Activated naive CD4-positive, alpha-beta T cell treated with anti-CD3 and anti-CD28 coated beads for 36 hours (primary cell): ENCODE data around the gene TNFRSF21. TPM values are rescaled to one million over a fixed set of nuclear protein-coding genes. Genes with fewer than 3 reads are reported as not detected.
"Not testable (repeated sequence)": the region's sequence is repeated elsewhere in the genome, so short reads cannot be mapped to it uniquely, and the experiment has no call there.

Experiments
- CTCF ChIA-PET: fragments of 350-600 bp; sonication (Branson Sonifier 250); formaldehyde crosslinking; loops from one replicate; lab custom pipeline; 2021; ENCODE audit warnings: antibody characterized with exemption; lab: Charles Lee
- DNase-seq: peaks from one replicate; pipeline ENCODE4 v3.0.0-alpha.2; 2020
- H3K27ac Mint-ChIP-seq: one replicate; pipeline ENCODE4 v1.8.0; 2021; ENCODE audit warnings: mild to moderate bottlenecking, mixed read lengths
- H3K27me3 Mint-ChIP-seq: one replicate; pipeline ENCODE4 v1.8.0; 2021; ENCODE audit warnings: low read depth, mixed read lengths
- H3K36me3 Mint-ChIP-seq: one replicate; pipeline ENCODE4 v1.8.0; 2021; ENCODE audit warnings: low read depth, mixed read lengths
- H3K4me1 Mint-ChIP-seq: one replicate; pipeline ENCODE4 v1.8.0; 2021; ENCODE audit warnings: low read depth, mixed read lengths
- H3K4me3 Mint-ChIP-seq: one replicate; pipeline ENCODE4 v1.8.0; 2021; ENCODE audit warnings: mild to moderate bottlenecking, moderate library complexity, mixed read lengths
- H3K9me3 Mint-ChIP-seq: one replicate; pipeline ENCODE4 v1.8.0; 2021; ENCODE audit warnings: mixed read lengths
- intact Hi-C: fragments of 100-400 bp; cut with micrococcal nuclease; formaldehyde crosslinking; loops from one replicate; pipeline ENCODE4 v1.15.1; 2023
- total RNA-seq, 2 experiments: library from RNA; stranded (reverse); gene quantifications; one replicate each; pipeline ENCODE4 v1.2.3, GENCODE V29; 2021

The TNFRSF21 gene
- total RNA-seq, 2 experiments from 2014 or later, result 3.6 to 4.3 TPM

DNA sequence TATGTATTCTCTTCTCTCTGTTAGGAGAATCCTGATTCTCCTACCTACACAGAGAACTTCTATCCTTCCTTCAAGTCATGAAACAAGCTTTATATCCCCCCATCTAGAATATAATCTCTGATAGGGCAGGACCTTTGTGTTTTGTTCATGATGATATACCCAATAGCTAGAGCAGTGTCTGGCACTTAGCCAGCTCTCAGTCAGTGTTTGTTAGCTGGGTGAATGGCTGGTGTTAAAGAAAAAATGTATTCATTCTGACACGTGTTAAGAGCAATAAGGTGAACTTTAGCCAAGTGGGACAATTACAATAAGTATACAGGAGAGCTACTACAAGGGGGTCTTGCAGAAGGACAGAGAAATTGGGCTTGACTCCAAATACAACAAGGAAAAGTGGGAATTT, 34.3 kb upstream of the TNFRSF21 start:
- Mint-ChIP-seq H3K27ac (no peak overlapping the region), H3K27me3 (no peaks in the 10 kb centered on the region), H3K9me3 (no peaks in the 10 kb centered on the region), H3K36me3 (no peaks in the 10 kb centered on the region), H3K4me3 (no peak overlapping the region), H3K4me1 (no peaks in the 10 kb centered on the region)
- CTCF ChIA-PET, result no interaction called here
- intact Hi-C loops, result no loop called here
- DNase-seq, result no peak

DNA sequence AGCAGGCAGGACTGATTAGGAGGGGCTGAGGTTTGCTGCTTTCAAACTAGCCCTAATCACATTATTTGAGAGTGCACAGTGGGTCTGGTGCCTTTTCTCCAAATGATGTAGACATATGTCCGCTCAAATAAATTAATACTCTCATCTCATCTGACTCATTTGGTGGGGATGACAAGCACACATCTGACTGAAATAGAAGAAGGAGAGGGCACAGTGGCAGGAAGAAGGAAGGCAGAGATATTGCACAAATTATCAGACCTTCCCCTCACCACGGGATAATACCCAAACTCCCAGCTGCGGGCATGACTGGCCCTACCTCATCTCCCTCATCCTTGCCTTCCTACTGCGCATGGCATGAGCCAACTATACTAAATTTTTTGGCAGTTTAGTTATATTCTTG, 33.9 kb upstream of the TNFRSF21 start:
- no peaks in the 10 kb centered on the region for H3K36me3 Mint-ChIP-seq
- intact Hi-C loops, result no loop called here
- no peaks in the 10 kb centered on the region for H3K27me3 Mint-ChIP-seq
- no peak for DNase-seq
- no peaks in the 10 kb centered on the region for H3K9me3 Mint-ChIP-seq
- CTCF ChIA-PET, result no interaction called here
- no peak overlapping the region for H3K27ac Mint-ChIP-seq
- H3K4me3 Mint-ChIP-seq, result no peak overlapping the region
- no peaks in the 10 kb centered on the region for H3K4me1 Mint-ChIP-seq

DNA sequence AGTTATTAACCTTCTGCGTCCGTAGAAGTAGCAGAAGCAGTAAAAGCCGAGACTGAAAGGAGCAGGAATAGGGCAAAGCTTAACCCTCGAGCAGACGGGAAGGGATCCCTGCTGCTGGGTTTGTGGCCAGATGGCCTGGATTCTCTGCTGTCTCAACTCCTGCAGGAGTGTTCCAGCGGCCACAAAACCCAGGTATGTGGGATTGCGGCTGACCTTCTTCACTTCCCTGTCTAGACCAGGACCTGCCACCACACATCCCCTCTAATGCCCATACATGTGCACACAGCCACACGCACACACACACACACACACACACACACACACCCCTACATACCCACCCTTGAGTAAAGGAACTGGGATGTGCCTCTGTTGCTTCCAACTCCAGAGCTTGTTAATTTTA, 33.1 kb upstream of the TNFRSF21 start:
- no peaks in the 10 kb centered on the region for H3K27me3 Mint-ChIP-seq
- intact Hi-C loops, result no loop called here
- H3K27ac Mint-ChIP-seq, result no peak overlapping the region
- H3K36me3 Mint-ChIP-seq, result no peaks in the 10 kb centered on the region
- DNase-seq, result no peak
- no peaks in the 10 kb centered on the region for H3K4me1 Mint-ChIP-seq
- no peak overlapping the region for H3K4me3 Mint-ChIP-seq
- H3K9me3 Mint-ChIP-seq, result no peaks in the 10 kb centered on the region
- CTCF ChIA-PET, result no interaction called here

DNA sequence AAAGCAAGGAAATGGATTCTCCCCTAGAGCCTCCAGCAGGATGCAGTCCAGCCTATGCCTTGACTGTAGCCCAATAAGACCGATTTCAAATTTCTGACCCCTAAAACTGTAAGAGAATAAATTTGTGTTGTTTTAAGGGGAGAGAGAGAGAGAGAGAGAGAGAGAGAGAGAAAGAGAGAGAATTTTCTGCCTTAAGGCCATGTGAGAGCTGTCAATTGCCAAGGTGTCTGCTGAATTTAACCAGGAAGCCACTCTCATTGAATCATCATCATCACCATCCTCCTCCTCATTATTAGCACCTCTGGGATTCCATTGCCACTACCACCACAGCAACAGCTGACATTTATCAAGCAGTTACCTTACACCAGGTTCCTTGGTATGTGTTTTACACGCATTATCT, 27.8 kb upstream of the TNFRSF21 start:
- Mint-ChIP-seq H3K27ac (no peak overlapping the region), H3K27me3 (peaks cover 3% of the 10 kb centered on the region), H3K4me1 (no peaks in the 10 kb centered on the region), H3K4me3 (no peak overlapping the region), H3K9me3 (no peaks in the 10 kb centered on the region), H3K36me3 (no peaks in the 10 kb centered on the region)
- CTCF ChIA-PET, result no interaction called here
- no peak for DNase-seq
- intact Hi-C loops, result no loop called here

DNA sequence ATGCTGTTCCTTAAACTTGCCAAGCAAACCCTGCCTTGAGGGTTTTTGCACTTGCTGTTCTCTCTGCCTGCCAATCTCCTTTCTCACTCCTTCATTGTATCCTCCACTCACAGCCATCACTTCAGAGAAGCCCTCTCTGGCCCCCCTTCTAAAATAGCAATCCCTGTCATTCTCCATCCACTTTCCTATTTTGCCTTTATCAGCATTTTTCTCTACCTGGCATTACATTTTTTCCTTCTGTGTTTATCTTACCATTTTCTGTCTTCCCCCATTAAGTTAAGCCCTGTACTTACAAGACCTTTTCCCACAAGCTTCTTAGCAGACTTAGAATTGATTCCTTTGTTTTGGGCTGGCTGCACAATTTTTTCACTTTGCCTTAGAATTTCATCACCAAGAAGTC, 26.6 kb upstream of the TNFRSF21 start:
- H3K4me3 Mint-ChIP-seq, result no peak overlapping the region
- H3K4me1 Mint-ChIP-seq, result no peaks in the 10 kb centered on the region
- H3K36me3 Mint-ChIP-seq, result no peaks in the 10 kb centered on the region
- DNase-seq, result no peak
- H3K27ac Mint-ChIP-seq, result no peak overlapping the region
- H3K9me3 Mint-ChIP-seq, result no peaks in the 10 kb centered on the region
- peaks cover 3% of the 10 kb centered on the region for H3K27me3 Mint-ChIP-seq
- intact Hi-C loops, result no loop called here
- CTCF ChIA-PET, result no interaction called here

DNA sequence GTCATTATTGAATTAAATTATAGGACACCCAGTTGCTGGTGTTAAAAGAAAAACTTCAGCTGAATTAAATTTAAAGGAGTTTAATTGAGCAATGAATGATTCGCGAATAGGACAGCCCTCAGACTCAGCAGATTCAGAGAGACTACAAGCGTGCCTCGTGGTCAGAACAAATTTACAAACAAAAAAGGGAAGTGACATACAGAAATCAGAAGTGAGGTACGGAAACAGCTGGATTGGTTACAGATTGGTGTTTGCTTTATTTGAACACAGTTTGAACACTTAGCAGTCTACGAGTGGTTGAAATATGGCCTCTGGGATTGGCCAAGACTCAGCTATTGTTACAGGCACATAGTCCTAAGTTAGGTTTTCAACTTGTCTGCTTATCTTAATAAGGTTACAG, 25.8 kb upstream of the TNFRSF21 start:
- no peaks in the 10 kb centered on the region for H3K4me1 Mint-ChIP-seq
- H3K36me3 Mint-ChIP-seq, result no peaks in the 10 kb centered on the region
- CTCF ChIA-PET, result no interaction called here
- no peak for DNase-seq
- H3K4me3 Mint-ChIP-seq, result no peak overlapping the region
- peaks cover 6% of the 10 kb centered on the region for H3K27me3 Mint-ChIP-seq
- intact Hi-C loops, result no loop called here
- H3K27ac Mint-ChIP-seq, result no peak overlapping the region
- H3K9me3 Mint-ChIP-seq, result no peaks in the 10 kb centered on the region

DNA sequence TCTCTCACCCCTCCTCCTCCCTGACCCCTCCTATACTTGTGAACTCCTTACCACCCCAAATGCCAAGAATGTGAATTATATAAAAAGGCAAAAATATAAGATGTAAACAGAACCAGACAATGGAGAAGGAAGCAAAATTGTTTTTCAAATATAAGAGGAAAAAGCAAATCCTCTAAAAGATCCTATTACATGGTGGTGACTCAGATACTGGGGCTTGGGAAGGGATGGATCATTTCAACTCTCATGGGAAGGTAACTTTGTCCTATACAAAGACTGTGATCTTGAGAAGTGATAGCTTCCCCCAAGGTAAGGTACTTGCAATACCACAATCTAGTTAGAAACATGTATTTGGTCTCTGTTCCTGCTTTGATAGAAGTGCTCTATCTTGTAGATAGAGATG, 24.6 kb upstream of the TNFRSF21 start:
- no peak overlapping the region for H3K4me3 Mint-ChIP-seq
- CTCF ChIA-PET, result no interaction called here
- DNase-seq, result no peak
- H3K27ac Mint-ChIP-seq, result no peak overlapping the region
- intact Hi-C loops, result no loop called here
- H3K27me3 Mint-ChIP-seq, result peaks cover 8% of the 10 kb centered on the region
- no peaks in the 10 kb centered on the region for H3K36me3 Mint-ChIP-seq
- H3K9me3 Mint-ChIP-seq, result no peaks in the 10 kb centered on the region
- H3K4me1 Mint-ChIP-seq, result no peaks in the 10 kb centered on the region

DNA sequence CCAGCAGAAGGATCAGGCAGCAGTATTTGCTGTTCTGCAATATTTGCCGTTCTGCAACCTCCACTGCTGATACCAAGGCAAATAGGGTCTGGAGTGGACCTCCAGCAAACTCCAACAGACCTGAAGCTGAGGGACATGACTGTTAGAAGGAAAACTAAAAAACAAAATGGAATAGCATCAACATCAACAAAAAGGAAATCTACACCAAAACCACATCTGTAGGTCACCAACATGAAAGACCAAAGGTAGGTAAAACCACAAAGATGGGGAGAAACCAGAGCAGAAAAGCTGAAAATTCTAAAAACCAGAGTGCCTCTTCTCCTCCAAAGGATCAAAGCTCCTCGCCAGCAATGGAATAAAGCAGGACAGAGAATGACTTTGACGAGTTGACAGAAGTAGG, 18.9 kb upstream of the TNFRSF21 start:
- H3K27ac Mint-ChIP-seq, H3K36me3 Mint-ChIP-seq, CTCF ChIA-PET, DNase-seq, H3K9me3 Mint-ChIP-seq, intact Hi-C loops, H3K4me3 Mint-ChIP-seq, H3K4me1 Mint-ChIP-seq: not testable (repeated sequence)
- H3K27me3 Mint-ChIP-seq, result peaks cover 11% of the 10 kb centered on the region

DNA sequence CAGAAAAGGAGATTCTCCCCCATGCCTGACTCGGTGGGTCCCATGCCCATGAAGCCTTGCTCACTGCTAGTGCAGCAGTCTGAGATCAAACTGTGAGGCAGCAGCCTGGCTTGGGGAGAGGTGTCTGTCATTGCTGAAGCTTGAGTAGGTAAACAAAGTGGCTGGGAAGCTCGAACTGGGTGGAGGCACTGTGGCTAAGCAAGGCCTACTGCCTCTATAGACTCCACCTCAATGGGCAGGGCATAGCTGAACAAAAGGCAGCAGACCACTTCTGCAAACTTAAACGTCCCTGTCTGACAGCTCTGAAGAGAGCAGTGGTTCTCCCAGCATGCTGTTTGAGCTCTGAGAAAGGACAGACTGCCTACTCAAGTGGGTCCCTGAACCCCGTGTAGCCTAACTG, 18.4 kb upstream of the TNFRSF21 start:
- CTCF ChIA-PET, DNase-seq, H3K27ac Mint-ChIP-seq, intact Hi-C loops, H3K4me3 Mint-ChIP-seq, H3K4me1 Mint-ChIP-seq, H3K9me3 Mint-ChIP-seq, H3K36me3 Mint-ChIP-seq: not testable (repeated sequence)
- H3K27me3 Mint-ChIP-seq, result peaks cover 11% of the 10 kb centered on the region

DNA sequence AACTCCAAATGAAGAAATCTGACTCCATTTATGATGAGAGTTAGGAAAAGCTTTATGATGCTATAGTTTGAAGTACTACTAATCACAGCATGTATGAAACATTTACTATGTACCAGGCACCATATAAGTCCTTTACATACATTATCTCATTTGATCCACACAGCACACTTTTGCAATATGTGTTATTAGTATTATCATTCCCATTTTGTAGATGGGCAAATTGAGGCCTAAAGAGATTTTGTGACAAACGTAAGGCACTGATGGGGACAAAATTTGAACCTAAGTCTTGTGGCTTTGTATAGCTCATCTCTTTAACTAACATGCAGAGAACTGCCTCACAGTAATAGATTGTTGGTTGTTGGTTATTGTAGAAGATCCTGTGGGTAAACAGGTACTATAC, 14.2 kb upstream of the TNFRSF21 start:
- Mint-ChIP-seq H3K4me1 (peaks cover 11% of the 10 kb centered on the region), H3K36me3 (no peaks in the 10 kb centered on the region), H3K27ac (no peak overlapping the region), H3K27me3 (peaks cover 23% of the 10 kb centered on the region), H3K4me3 (no peak overlapping the region), H3K9me3 (no peaks in the 10 kb centered on the region)
- CTCF ChIA-PET, result interaction anchor here (0.7 kb wide), 1 partner anchor 52 kb away, joined by 3 read pairs; no protein-coding TSS in a partner anchor
- no peak for DNase-seq
- intact Hi-C loops, result no loop called here

DNA sequence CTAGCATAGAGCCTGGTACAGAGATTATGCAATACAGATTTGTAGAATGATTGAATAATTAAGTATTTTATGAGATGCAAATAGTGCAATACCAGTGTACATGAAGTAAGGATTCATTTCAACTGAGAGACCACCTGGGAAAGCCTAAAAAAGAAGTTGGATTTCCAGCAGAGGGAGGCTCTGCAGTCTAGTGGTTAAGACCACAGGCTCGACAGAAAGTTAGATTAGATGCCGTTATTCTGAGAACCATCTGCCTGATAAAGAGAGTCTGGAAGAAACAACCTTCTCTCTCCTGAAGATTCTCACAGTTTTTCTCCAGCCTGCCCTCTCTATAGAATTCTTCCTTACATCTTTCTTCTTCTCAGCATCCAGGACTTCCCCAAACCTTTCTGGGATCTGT, 13.6 kb upstream of the TNFRSF21 start:
- Mint-ChIP-seq H3K36me3 (no peaks in the 10 kb centered on the region), H3K4me3 (no peak overlapping the region), H3K27ac (no peak overlapping the region), H3K27me3 (peaks cover 23% of the 10 kb centered on the region), H3K4me1 (peaks cover 8% of the 10 kb centered on the region), H3K9me3 (no peaks in the 10 kb centered on the region)
- intact Hi-C loops, result no loop called here
- CTCF ChIA-PET, result no interaction called here
- no peak for DNase-seq

DNA sequence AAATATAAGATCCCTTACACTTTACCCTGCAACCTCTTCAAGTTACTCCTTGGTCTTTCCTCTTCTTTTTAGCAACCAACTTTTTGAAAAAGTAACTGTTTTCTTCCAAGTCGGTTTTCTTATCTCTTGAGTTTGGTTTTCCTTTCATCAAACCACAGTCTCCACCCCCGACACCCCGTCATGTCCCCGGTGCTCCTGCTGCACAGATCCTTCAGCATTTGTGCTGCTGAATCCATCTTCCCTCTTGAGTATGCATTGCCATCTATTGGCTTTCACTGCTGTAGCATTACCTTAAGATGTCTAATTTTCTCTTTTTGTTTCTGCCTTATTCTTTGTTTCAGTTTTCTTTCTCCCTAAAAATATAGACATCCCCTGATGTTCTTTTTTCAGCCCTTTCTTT, 11.9 kb upstream of the TNFRSF21 start:
- Mint-ChIP-seq H3K9me3 (no peaks in the 10 kb centered on the region), H3K27ac (no peak overlapping the region), H3K4me3 (no peak overlapping the region), H3K4me1 (peaks cover 5% of the 10 kb centered on the region), H3K27me3 (peaks cover 32% of the 10 kb centered on the region), H3K36me3 (no peaks in the 10 kb centered on the region)
- CTCF ChIA-PET, result no interaction called here
- no peak for DNase-seq
- intact Hi-C loops, result no loop called here

DNA sequence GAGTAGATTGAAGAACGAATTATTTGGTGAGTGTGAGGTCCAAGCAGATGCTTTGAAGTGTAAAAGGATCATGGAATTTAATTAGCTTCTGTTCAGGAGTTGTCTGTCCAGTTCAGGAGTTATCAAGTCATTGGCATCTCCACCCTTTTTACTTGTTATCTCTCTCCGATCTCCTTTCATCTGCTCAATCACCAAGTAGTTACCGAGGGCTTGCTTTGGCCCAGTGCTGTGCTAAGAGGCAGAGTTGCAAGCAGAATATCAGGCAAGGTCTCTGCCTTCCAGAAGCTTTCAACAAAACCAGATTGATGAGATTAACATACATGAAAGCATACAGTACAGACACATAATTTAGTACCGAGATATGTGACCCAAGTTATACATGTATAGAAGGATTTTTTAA, 10.2 kb upstream of the TNFRSF21 start:
- H3K9me3 Mint-ChIP-seq, result no peaks in the 10 kb centered on the region
- no peaks in the 10 kb centered on the region for H3K36me3 Mint-ChIP-seq
- CTCF ChIA-PET, result no interaction called here
- no peak for DNase-seq
- peaks cover 40% of the 10 kb centered on the region for H3K27me3 Mint-ChIP-seq
- H3K27ac Mint-ChIP-seq, result no peak overlapping the region
- H3K4me1 Mint-ChIP-seq, result peaks cover 5% of the 10 kb centered on the region
- intact Hi-C loops, result no loop called here
- H3K4me3 Mint-ChIP-seq, result no peak overlapping the region

DNA sequence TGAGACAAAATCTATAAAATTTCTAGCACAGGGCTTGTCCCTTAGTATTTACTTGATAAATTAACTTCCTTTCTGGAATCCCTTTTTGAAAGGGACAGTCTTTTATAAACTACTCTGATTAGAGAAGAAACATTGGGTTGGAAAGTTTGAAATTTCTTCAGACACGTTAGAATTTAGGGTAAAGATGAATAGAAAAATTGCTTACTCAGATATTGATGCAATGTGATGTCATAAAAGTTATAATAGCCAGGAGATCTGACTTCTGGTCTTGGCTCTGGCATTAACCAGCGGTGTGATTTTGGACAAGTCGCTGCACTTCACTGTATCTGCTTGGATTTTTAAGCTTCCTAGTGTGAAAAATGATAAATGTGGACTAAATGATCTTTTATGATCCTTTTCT, 9.7 kb upstream of the TNFRSF21 start:
- CTCF ChIA-PET, result no interaction called here
- H3K27me3 Mint-ChIP-seq, result peaks cover 45% of the 10 kb centered on the region
- intact Hi-C loops, result no loop called here
- H3K4me1 Mint-ChIP-seq, result peaks cover 5% of the 10 kb centered on the region
- no peaks in the 10 kb centered on the region for H3K36me3 Mint-ChIP-seq
- DNase-seq, result no peak
- no peaks in the 10 kb centered on the region for H3K9me3 Mint-ChIP-seq
- H3K4me3 Mint-ChIP-seq, result no peak overlapping the region
- H3K27ac Mint-ChIP-seq, result no peak overlapping the region
